ENCODE data around the gene BNIP2.
"Not testable (repeated sequence)": the region's sequence is repeated elsewhere in the genome, so short reads cannot be mapped to it uniquely, and the experiment has no call there.

BNIP2 gene

GRCh38 chr15:59687836-59688235, 1.3 kb downstream of the BNIP2 start:
- peak in 3 of 6 experiments; percentile 4 to 24 (median 9) for DNase-seq

- DNase-seq: no peak
These were observed 2.7 kb downstream of the BNIP2 start for GRCh38 chr15:59686389-59686788.

GRCh38 chr15:59685737-59686297, 3.3 kb downstream of the BNIP2 start:
- no peak for DNase-seq

- DNase-seq: no peak
These were observed 8.2 kb downstream of the BNIP2 start for GRCh38 chr15:59680870-59681269.

- no peak for DNase-seq
These were observed 8.8 kb downstream of the BNIP2 start for GRCh38 chr15:59680346-59680745.

- no peak for DNase-seq
These were observed 10.5 kb downstream of the BNIP2 start for GRCh38 chr15:59678620-59679019.

GRCh38 chr15:59678172-59678571, 10.9 kb downstream of the BNIP2 start:
- DNase-seq: no peak

- no peak for DNase-seq
These were observed 12.6 kb downstream of the BNIP2 start for GRCh38 chr15:59676565-59676964.

- no peak for DNase-seq
These were observed 14.7 kb downstream of the BNIP2 start for GRCh38 chr15:59674361-59674877.

- no peak for DNase-seq
These were observed 20.6 kb downstream of the BNIP2 start for GRCh38 chr15:59668556-59668955.

GRCh38 chr15:59662260-59662659, 26.9 kb downstream of the BNIP2 start:
- DNase-seq: no peak

GRCh38 chr15:59659366-59659765, 29.8 kb downstream of the BNIP2 start:
- DNase-seq: no peak

- DNase-seq: peak in 1 of 6 experiments; percentile 18
These were observed 31.4 kb downstream of the BNIP2 start for GRCh38 chr15:59657635-59658125.

GRCh38 chr15:59656897-59657634, 32.1 kb downstream of the BNIP2 start, which contains the start of gene GTF2A2:
Gene GTF2A2 (minus strand): TSS chr15:59657515. CDS start chr15:59652277, 5,238 bp downstream.
- DNase-seq: peak; percentile 83 to 91 (median 86)

- DNase-seq: no peak
These were observed 35.1 kb downstream of the BNIP2 start for GRCh38 chr15:59654046-59654445.

GRCh38 chr15:59649603-59650002, 39.5 kb downstream of the BNIP2 start:
- DNase-seq: no peak

GRCh38 chr15:59647085-59647484, 42.0 kb downstream of the BNIP2 start:
- DNase-seq: no peak

GRCh38 chr15:59646277-59646676, 42.8 kb downstream of the BNIP2 start:
- no peak for DNase-seq

- not testable (repeated sequence) for DNase-seq
These were observed 43.3 kb downstream of the BNIP2 start for GRCh38 chr15:59645812-59646211.

- DNase-seq: no peak
These were observed 44.4 kb downstream of the BNIP2 start for GRCh38 chr15:59644756-59645155.

GRCh38 chr15:59642351-59642750, 46.8 kb downstream of the BNIP2 start:
- DNase-seq: no peak

GRCh38 chr15:59637507-59637906, 51.6 kb downstream of the BNIP2 start:
- DNase-seq: not testable (repeated sequence)

GRCh38 chr15:59636184-59636583, 52.9 kb downstream of the BNIP2 start:
- DNase-seq: no peak

- no peak for DNase-seq
These were observed 56.4 kb downstream of the BNIP2 start for GRCh38 chr15:59632714-59633113.
